NCI-H1092 (cell line): ENCODE data around the gene C19orf38.

Experiments used
- DNase-seq: peaks from one replicate; lab custom pipeline; 2025; lab: John Stamatoyannopoulos, UW

The C19orf38 gene

DNA sequence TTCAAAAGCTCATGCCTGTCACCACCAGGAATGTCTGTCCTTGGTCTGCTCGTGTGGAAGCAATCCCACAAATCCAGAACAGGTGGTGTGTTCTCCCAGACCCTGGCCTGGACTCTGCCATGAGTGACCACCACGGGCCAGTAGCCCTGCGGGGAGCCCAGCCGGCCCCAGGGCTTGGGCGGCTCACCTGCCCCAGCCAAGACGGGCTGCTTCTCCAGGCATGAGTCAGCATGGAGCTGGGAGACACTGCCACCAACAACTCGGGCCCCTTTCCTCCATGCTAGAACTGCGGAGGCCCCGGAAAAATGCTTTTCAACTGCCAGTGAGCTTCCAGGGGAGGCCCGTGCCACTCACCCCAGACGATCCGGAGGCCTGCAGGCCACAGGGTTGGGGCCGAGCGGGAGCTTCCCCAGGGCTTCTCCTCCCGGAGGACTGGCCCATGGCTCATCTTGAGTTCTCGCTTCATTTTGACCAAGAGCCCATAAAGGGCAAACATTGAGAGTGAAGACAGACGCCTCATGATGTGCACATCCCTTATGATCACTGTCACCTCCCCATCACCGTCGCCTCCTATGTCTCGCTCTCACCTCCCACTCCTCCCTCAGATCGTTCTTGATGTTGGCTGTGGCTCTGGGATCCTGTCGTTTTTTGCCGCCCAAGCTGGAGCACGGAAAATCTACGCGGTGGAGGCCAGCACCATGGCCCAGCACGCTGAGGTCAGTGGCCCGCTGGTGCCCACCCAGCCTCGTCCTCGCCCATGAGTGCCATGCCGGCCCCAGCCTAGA, 63.6 kb downstream of the C19orf38 start:
- no peak for DNase-seq

DNA sequence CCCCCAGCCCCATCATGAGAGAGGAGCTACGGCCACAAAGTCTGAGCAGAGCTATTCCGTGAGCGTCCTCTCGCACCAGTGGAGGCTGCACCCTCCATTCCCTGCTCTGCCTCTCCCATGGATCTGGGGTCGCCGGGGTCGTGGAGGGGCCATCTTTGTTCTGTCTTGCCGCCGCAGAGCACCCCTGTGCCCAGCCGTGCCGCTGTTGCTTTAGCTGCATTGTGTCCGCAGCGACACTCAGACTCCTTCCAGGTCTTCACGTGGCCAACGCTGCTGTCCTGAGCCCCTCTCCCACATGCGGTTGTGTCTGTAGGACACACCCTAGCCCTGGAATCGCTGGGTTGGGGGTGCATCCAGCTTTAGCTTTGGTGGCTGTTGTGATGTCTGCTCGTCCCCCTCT, 64.4 kb downstream of the C19orf38 start:
- DNase-seq: no peak

DNA sequence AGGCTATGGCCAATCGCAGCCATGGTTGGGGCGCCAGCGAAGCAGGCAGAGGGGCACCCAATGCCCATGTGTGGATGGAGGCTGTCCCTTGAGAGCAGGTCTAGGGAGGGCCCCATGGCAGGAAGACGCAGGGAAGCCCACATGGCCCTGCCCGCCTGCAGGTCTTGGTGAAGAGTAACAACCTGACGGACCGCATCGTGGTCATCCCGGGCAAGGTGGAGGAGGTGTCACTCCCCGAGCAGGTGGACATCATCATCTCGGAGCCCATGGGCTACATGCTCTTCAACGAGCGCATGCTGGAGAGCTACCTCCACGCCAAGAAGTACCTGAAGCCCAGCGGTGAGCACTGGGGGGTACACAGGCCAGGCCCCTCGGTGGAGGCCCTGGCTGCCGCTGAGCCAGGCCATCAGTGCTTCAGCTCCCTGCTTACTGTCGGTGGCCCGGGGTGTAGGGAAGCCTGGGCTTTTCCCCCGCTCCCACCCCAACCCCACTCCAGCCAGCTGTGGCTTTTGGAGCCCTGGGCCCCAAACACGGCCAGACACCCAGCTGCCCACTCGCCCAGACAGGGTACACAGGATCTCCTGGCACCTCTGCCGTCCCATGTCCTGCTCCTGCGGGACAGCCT, 65.6 kb downstream of the C19orf38 start:
- no peak for DNase-seq

DNA sequence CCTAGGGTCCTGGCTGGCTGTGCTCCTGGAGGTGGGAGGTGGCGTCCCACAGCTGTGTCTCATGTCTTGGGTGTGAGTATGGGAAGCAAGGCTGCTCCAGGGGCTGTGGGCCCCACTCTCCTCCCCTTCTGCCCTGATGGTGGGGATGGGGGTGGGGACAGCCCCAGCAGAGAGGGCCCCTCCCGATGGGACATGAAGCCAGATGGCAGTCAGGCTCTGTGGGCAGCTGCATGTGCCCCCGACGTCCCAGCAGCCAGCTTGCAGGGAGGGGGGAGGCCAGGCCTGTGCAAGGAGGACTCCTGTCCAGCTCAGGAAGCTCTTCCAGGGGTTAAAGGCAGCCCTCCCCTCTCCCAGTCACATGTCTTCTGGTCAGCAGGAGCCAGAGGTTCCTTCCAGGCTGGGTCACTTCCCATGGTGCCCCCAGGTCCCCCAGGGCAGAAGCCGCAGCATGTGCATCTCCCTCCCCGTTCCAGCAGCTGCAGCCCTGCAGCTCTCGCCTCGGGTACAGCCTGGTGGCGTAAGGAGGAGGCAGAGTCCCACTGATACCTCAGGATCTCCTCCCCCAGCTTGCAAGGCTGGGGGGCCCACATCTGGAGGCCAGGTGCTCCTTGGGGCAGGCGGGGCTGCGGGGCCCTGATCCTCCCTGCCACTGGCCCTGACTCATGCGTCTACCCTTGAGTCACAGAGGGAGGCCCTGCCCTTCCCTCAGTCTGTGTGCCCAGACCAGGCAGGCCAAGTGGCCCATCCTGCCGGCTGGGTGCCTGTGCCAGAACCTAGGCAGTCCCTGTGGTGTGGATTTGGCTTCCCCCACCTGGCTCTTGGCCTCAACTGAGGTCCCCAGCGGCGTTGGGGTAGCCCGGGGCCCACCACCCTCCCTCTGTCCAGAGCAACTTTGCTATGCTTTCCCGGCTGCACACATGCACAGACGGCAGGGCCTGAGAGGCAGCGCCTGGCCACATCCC, 67.2 kb downstream of the C19orf38 start:
- no peak for DNase-seq

DNA sequence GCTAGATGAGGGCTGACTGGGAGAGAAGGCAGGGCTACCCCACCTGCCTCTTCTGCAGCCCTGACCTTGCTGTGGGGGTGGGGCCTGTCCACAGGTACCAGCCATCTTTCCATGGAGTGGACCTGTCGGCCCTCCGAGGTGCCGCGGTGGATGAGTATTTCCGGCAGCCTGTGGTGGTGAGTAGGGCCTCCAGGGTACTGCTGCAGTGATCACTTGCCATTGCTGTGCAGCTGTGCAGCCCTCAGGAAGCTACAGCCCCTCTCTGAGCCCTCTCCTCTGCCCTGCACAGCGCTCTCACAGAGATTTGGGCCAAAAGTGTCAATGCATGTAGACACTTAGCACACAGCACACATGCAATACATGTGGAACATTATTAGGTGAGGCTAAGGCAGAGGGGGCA, 68.4 kb downstream of the C19orf38 start:
- DNase-seq: no peak

DNA sequence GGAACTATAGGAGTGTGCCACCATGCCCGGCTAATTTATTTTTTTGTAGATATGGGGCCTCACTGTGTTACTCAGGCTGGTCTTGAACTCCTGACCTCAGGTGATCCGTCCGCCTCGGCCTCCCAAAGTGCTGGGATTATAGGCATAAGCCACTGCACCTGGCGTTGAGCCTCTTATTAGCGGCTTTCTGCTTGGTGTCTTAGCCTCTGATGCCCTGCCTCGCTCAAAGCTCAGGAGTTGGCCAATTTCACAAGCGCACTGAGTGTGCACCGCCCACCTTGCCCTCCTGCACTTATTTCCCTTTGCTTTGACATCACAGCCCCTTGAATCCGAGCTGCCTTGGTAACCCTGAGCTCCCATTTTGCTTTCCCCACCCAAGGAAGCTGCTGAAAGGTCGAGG, 70.1 kb downstream of the C19orf38 start:
- no peak for DNase-seq
